Adipose tissue (tissue), 3 donors: ENCODE results near the gene BRD8. TPM values are rescaled to one million over a fixed set of nuclear protein-coding genes. Genes with fewer than 3 reads are reported as not detected.
"Not testable (repeated sequence)": the region's sequence is repeated elsewhere in the genome, so short reads cannot be mapped to it uniquely, and the experiment has no call there.

Experiments used
- H3K27ac ChIP-seq: one replicate; pipeline ENCODE4 v1.5.1; 2013; ENCODE audit warnings: low read depth, low read length
- WGBS, 3 donors: extraction: QIAGEN DNeasy Blood & Tissue Kit; methylation state at CpG; one replicate each; pipeline ENCODE4 v1.1.7; 2013; 5-methylcytosine and 5-hydroxymethylcytosine counted together
- polyA plus RNA-seq, 3 donors: library from polyadenylated mRNA; stranded (reverse); fragments of 200-250 nt; gene quantifications; one replicate each; pipeline ENCODE4 v1.2.3, GENCODE V29; 2013
- donor health status: healthy with polysubstance abuse.
- donor health status: Bipolar disorder and iron deficiency.
- donor health status: healthy.

BRD8 gene, protein sequence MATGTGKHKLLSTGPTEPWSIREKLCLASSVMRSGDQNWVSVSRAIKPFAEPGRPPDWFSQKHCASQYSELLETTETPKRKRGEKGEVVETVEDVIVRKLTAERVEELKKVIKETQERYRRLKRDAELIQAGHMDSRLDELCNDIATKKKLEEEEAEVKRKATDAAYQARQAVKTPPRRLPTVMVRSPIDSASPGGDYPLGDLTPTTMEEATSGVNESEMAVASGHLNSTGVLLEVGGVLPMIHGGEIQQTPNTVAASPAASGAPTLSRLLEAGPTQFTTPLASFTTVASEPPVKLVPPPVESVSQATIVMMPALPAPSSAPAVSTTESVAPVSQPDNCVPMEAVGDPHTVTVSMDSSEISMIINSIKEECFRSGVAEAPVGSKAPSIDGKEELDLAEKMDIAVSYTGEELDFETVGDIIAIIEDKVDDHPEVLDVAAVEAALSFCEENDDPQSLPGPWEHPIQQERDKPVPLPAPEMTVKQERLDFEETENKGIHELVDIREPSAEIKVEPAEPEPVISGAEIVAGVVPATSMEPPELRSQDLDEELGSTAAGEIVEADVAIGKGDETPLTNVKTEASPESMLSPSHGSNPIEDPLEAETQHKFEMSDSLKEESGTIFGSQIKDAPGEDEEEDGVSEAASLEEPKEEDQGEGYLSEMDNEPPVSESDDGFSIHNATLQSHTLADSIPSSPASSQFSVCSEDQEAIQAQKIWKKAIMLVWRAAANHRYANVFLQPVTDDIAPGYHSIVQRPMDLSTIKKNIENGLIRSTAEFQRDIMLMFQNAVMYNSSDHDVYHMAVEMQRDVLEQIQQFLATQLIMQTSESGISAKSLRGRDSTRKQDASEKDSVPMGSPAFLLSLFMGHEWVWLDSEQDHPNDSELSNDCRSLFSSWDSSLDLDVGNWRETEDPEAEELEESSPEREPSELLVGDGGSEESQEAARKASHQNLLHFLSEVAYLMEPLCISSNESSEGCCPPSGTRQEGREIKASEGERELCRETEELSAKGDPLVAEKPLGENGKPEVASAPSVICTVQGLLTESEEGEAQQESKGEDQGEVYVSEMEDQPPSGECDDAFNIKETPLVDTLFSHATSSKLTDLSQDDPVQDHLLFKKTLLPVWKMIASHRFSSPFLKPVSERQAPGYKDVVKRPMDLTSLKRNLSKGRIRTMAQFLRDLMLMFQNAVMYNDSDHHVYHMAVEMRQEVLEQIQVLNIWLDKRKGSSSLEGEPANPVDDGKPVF
- polyA plus RNA-seq = 10 to 100 TPM; 17.8 to 27.7 (median 21.8) TPM

- WGBS, 3 donors = 0 to 1% (median 0%) methylated on average over 41 of the region's 41 CpGs
- H3K27ac ChIP-seq = no peak within 1 kb of the TSS
Measured at GRCh38 chr5:138178516-138179276, at the start of gene BRD8, which contains the start of gene KIF20A. TSS of gene BRD8 (minus strand) at chr5:138178630. CDS start at chr5:138178614, 16 bp downstream. TSS of gene KIF20A (plus strand) at chr5:138179112. CDS start at chr5:138179681, 569 bp downstream.

GRCh38 chr5:138226910-138227309 lies 48.5 kb upstream of the BRD8 start:
- no peak overlapping the region for H3K27ac ChIP-seq

- no peak overlapping the region for H3K27ac ChIP-seq
- 86 to 90% (median 87%) methylated on average over 6 of the region's 6 CpGs for WGBS, 3 donors
Measured at GRCh38 chr5:138224712-138225111, 46.3 kb upstream of the BRD8 start.

DNA sequence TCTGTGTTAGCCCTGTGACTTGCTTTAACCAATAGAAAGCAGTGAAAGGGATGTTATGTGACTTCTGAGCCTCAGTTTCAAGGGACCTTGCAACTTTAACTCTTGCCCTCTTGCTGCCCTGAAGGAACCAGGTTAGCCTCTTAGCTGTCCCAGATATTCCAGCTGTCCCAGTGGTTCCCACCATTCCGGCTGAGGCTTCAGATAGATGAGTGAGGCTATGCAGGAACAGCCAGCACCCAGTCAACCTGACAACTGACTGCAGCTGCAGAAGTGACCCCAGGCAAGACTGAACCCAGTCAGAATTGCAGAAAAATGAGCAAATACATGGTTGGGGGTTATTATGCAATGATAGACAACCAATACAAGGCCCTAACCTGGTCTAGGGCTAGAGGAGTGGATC lies 45.1 kb upstream of the BRD8 start:
- WGBS, 3 donors = 85 to 97% (median 97%) methylated on average over 1 of the region's 1 CpG
- no peak overlapping the region for H3K27ac ChIP-seq

- WGBS, 3 donors = 81 to 91% (median 82%) methylated on average over 2 of the region's 2 CpGs
- H3K27ac ChIP-seq = no peak overlapping the region
Measured at GRCh38 chr5:138216799-138217198, 38.4 kb upstream of the BRD8 start.

DNA sequence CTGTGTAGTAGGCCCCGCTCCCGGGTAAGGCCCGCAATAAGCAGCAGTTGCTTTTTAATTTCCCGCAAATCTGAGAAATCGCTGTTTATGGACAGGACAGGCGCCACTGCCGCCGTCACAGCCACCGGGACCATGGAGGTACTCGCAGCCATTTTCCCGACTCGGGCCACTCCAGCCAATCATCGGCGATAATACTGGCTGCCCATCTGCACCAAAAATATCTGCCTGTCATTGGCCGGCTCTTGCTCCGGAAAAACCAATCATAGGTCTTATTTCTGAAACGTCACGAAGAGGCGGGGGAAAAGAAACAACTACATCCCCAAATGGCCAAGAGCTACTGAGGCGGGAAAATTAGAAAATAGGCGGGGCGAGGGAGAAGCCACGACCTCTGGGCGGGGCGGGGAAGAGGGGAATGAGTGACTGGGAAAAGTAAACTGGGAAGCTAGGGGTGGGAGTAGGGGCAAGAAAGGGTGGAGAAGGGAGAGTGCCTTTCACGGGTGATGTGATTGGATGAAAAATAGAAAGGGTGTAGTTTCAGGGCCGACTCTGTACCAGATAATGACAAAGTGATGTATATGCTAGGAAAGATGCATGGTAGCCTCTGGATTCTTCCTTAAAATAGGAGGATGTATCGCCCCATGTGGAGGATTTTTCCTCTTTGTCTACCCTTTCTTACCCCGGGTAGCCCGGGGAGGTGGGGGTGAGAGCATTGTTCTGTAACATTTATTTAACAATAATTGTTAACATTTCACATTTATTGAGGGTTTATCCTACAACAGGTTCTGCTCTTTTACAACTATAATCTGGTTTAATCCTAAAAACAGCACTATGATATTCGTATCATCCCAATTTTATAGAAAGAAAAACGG lies 35.0 kb upstream of the BRD8 start, which contains the start of gene CDC23:
Gene CDC23, minus strand, starts transcription at position 163 of the 869 bp plus-strand sequence. Its CDS starts 11 bp downstream, at position 152.
- WGBS, 3 donors = 1 to 2% (median 1%) methylated on average over 32 of the region's 32 CpGs
- H3K27ac ChIP-seq = no peak within 1 kb of the TSS

- no peak overlapping the region for H3K27ac ChIP-seq
- WGBS, 3 donors = 0 to 2% (median 2%) methylated on average over 8 of the region's 8 CpGs
Measured at GRCh38 chr5:138212828-138213160, 34.4 kb upstream of the BRD8 start.

DNA sequence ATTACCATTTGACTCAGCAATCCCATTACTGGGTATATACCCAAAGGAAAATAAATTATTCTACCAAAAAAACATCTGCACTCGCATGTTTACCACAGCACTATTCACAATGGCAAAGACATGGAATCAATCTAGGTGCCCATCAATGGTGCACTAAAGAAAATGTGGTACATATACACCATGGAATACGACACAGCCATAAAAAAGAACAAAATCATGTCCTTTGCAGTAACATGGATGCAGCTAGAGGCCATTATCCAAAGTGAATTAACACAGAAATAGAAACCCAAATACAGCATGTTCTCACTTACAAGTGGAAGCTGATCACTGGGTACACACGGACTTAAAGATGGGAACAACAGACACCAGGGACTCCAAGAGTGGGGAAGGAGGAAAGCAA lies 32.6 kb upstream of the BRD8 start:
- 88 to 95% (median 94%) methylated on average over 3 of the region's 3 CpGs for WGBS, 3 donors
- no peak overlapping the region for H3K27ac ChIP-seq

GRCh38 chr5:138193859-138194258 lies 15.4 kb upstream of the BRD8 start:
- WGBS, 3 donors = 84 to 88% (median 87%) methylated on average over 5 to 8 of the region's 8 CpGs
- H3K27ac ChIP-seq = not testable (repeated sequence)

- 86 to 93% (median 88%) methylated on average over 3 of the region's 3 CpGs for WGBS, 3 donors
Measured at GRCh38 chr5:138192826-138193225, 14.4 kb upstream of the BRD8 start.

DNA sequence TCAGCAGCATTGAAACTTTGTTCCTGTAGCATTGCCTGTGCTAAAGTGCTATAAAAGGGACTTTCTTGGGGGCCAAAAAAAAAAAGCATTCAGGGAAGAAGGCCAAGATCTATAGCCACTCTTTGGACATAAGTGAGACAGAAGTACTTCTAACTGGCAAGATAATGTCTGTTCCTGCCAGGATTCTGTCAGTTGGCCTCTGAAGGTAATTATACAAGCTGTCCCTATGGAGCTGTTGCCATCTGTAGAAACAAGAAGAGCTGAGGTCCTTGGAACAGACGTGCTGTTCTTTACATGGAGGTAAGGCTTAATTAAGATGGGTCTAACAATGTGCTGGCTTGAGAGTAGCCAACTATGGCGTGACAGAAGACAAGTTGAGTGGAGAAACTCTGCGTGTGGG lies 10.2 kb upstream of the BRD8 start:
- H3K27ac ChIP-seq = no peak overlapping the region
- 87 to 93% (median 89%) methylated on average over 3 of the region's 3 CpGs for WGBS, 3 donors

More at GRCh38 chr5:138192826-138193225, 14.4 kb upstream of the BRD8 start:
- no peak overlapping the region for H3K27ac ChIP-seq

- 54 to 87% (median 63%) methylated on average over 2 of the region's 2 CpGs for WGBS, 3 donors
Measured at GRCh38 chr5:138186002-138186447, 7.6 kb upstream of the BRD8 start.

GRCh38 chr5:138182808-138183207 lies 4.4 kb upstream of the BRD8 start:
- WGBS, 3 donors = 88 to 91% (median 91%) methylated on average over 6 of the region's 6 CpGs
- H3K27ac ChIP-seq = no peak overlapping the region

More at GRCh38 chr5:138186002-138186447, 7.6 kb upstream of the BRD8 start:
- no peak overlapping the region for H3K27ac ChIP-seq

GRCh38 chr5:138180841-138181240 lies 2.4 kb upstream of the BRD8 start:
- WGBS, 3 donors = 89 to 95% (median 93%) methylated on average over 5 of the region's 5 CpGs
- H3K27ac ChIP-seq = no peak overlapping the region

GRCh38 chr5:138180183-138180782 lies 1.9 kb upstream of the BRD8 start:
- WGBS, 3 donors = 68 to 75% (median 70%) methylated on average over 5 of the region's 5 CpGs
- H3K27ac ChIP-seq = no peak overlapping the region

GRCh38 chr5:138179277-138179857 lies 937 bp upstream of the BRD8 start:
- WGBS, 3 donors = 1 to 3% (median 2%) methylated on average over 23 of the region's 23 CpGs
- no peak overlapping the region for H3K27ac ChIP-seq
